Fibroblast of lung (primary cell): ENCODE data around the gene SGO1. TPM values are rescaled to one million over a fixed set of nuclear protein-coding genes. Genes with fewer than 3 reads are reported as not detected.

ENCODE experiments used
- DNase-seq, 2 donors: peaks; one replicate each; pipeline versions ENCODE4 v3.0.0 to v3.0.0-alpha.2; 2010; ENCODE audit warnings: low read depth in 2 of 2
- H2AFZ ChIP-seq: 2 replicates; pipeline ENCODE4 v1.5.1; 2012; ENCODE audit warnings: low read length, control low read depth, inconsistent platforms
- H3K27ac ChIP-seq: 2 replicates; pipeline ENCODE4 v1.5.1; 2011; ENCODE audit warnings: low read length, control low read depth; ENCODE audit not compliant: insufficient read depth
- H3K27me3 ChIP-seq: 2 replicates; pipeline ENCODE4 v1.5.1; 2011; ENCODE audit warnings: mild to moderate bottlenecking, low read length; ENCODE audit not compliant: control insufficient read depth, insufficient read depth
- H3K36me3 ChIP-seq: 2 replicates; pipeline ENCODE4 v1.5.1; 2011; ENCODE audit warnings: low read length; ENCODE audit not compliant: control insufficient read depth, insufficient read depth
- H3K4me1 ChIP-seq: 2 replicates; pipeline ENCODE4 v1.5.1; 2011; ENCODE audit warnings: low read length; ENCODE audit not compliant: control insufficient read depth, insufficient read depth; ENCODE audit errors: extremely low read depth
- H3K4me2 ChIP-seq: 2 replicates; pipeline ENCODE4 v1.5.1; 2011; ENCODE audit warnings: low read length, control low read depth; ENCODE audit not compliant: insufficient read depth; ENCODE audit errors: extremely low read depth
- H3K4me3 ChIP-seq, 4 experiments: fragments of 200-600 bp in 1 of 4; sonication (generic) in 1 of 4; replicated peaks in 1 of 4; 2 replicates each; pipeline ENCODE4 v1.5.1; 2011 to 2016; ENCODE audit warnings: low read length in 4 of 4, low read depth in 3 of 4, mild to moderate bottlenecking in 3 of 4, control low read depth in 2 of 4, inconsistent platforms in 1 of 4, mixed read lengths in 1 of 4; ENCODE audit not compliant: insufficient read depth in 1 of 4; ENCODE audit errors: control extremely low read depth in 1 of 4
- H3K79me2 ChIP-seq: 2 replicates; pipeline ENCODE4 v1.5.1; 2012; ENCODE audit warnings: mild to moderate bottlenecking, low read length, inconsistent platforms; ENCODE audit not compliant: control insufficient read depth, insufficient read depth
- H3K9ac ChIP-seq: 2 replicates; pipeline ENCODE4 v1.5.1; 2011; ENCODE audit warnings: mild to moderate bottlenecking, low read length, control low read depth; ENCODE audit not compliant: insufficient read depth
- H3K9me3 ChIP-seq: 2 replicates; pipeline ENCODE4 v1.5.1; 2012; ENCODE audit warnings: low read depth, low read length; ENCODE audit not compliant: control insufficient read depth, insufficient read depth
- H4K20me1 ChIP-seq: 2 replicates; pipeline ENCODE4 v1.5.1; 2011; ENCODE audit warnings: low read length; ENCODE audit not compliant: control insufficient read depth, insufficient read depth; ENCODE audit errors: extremely low read depth
- CTCF ChIP-seq, 2 donors: IDR thresholded peaks in 1 of 2; conservative IDR thresholded peaks in 1 of 2; 1 replicate in 1 of 2; 2 replicates in 1 of 2; pipeline ENCODE4 v1.5.1; 2011 to 2012; ENCODE audit warnings: low read length in 2 of 2, control low read depth in 1 of 2, inconsistent platforms in 1 of 2, low read depth in 1 of 2, mild to moderate bottlenecking in 1 of 2
- EZH2 ChIP-seq: IDR thresholded peaks from 2 replicates; pipeline ENCODE4 v1.5.1; 2012; ENCODE audit warnings: low read length, control low read depth, mild to moderate bottlenecking; ENCODE audit errors: missing control alignments
- polyA plus RNA-seq, 2 donors: library from polyadenylated mRNA; depleted of rRNA in 1 of 2; stranded (reverse) in 1 of 2; unstranded in 1 of 2; fragments of >200 nt; gene quantifications; 2 replicates each; pipeline ENCODE4 v1.2.1, GENCODE V29; 2011 to 2012; ENCODE audit warnings: missing spikeins in 1 of 2
- total RNA-seq: library from RNA; depleted of rRNA; stranded (reverse); fragments of >200 nt; gene quantifications from 2 replicates; pipeline ENCODE4 v1.2.1, GENCODE V29; 2014

The SGO1 gene
- total and polyA plus RNA-seq, 2 donors (not counting 1 experiment from before 2014, with no cell fraction given): 1.8 to 2.4 TPM

GRCh38 chr3:20125289-20125688, 60.7 kb downstream of the SGO1 start:
- no peak for DNase-seq
- no peak overlapping the region for H3K4me2 ChIP-seq
- TF ChIP-seq EZH2 (no peak), CTCF (conservative IDR thresholded peaks at IDR 0.05 in 1 of 2, IDR thresholded peaks at IDR 0.05 in 1 of 2; ENCODE audit: low read depth in 1 of 2, low read length in 2 of 2) (no peak)
- H4K20me1 ChIP-seq: no peaks in the 10 kb centered on the region
- H3K27ac ChIP-seq: no peak overlapping the region
- H2AFZ ChIP-seq: no peak overlapping the region
- no peak overlapping the region for H3K4me3 ChIP-seq
- no peaks in the 10 kb centered on the region for H3K9me3 ChIP-seq
- no peaks in the 10 kb centered on the region for H3K36me3 ChIP-seq
- no peaks in the 10 kb centered on the region for H3K27me3 ChIP-seq
- no peaks in the 10 kb centered on the region for H3K4me1 ChIP-seq
- no peak overlapping the region for H3K9ac ChIP-seq
- H3K79me2 ChIP-seq: no peaks in the 10 kb centered on the region

GRCh38 chr3:20123131-20123652, 62.8 kb downstream of the SGO1 start:
- no peak for DNase-seq
- H3K4me2 ChIP-seq: no peak overlapping the region
- H3K79me2 ChIP-seq: no peaks in the 10 kb centered on the region

GRCh38 chr3:20121088-20121487, 64.9 kb downstream of the SGO1 start:
- no peak overlapping the region for H3K4me3 ChIP-seq
- DNase-seq: no peak
- H3K9me3 ChIP-seq: no peaks in the 10 kb centered on the region
- H3K79me2 ChIP-seq: no peaks in the 10 kb centered on the region
- no peaks in the 10 kb centered on the region for H3K4me1 ChIP-seq
- H2AFZ ChIP-seq: no peak overlapping the region
- no peak for TF ChIP-seq CTCF (conservative IDR thresholded peaks at IDR 0.05 in 1 of 2, IDR thresholded peaks at IDR 0.05 in 1 of 2; ENCODE audit: low read depth in 1 of 2, low read length in 2 of 2)
- TF ChIP-seq EZH2: no peak
- no peaks in the 10 kb centered on the region for H3K36me3 ChIP-seq
- no peak overlapping the region for H3K27ac ChIP-seq
- no peak overlapping the region for H3K4me2 ChIP-seq
- H4K20me1 ChIP-seq: no peaks in the 10 kb centered on the region
- H3K9ac ChIP-seq: no peak overlapping the region
- H3K27me3 ChIP-seq: no peaks in the 10 kb centered on the region

More at GRCh38 chr3:20123131-20123652, 62.8 kb downstream of the SGO1 start:
- Histone ChIP-seq H3K4me3 (no peak overlapping the region), H3K9ac (no peak overlapping the region), H3K27ac (no peak overlapping the region), H3K36me3 (no peaks in the 10 kb centered on the region), H3K4me1 (no peaks in the 10 kb centered on the region), H3K9me3 (no peaks in the 10 kb centered on the region), H3K27me3 (no peaks in the 10 kb centered on the region), H2AFZ (no peak overlapping the region), H4K20me1 (no peaks in the 10 kb centered on the region)
- TF ChIP-seq EZH2 (no peak), CTCF (conservative IDR thresholded peaks at IDR 0.05 in 1 of 2, IDR thresholded peaks at IDR 0.05 in 1 of 2; ENCODE audit: low read depth in 1 of 2, low read length in 2 of 2) (no peak)

Other genes with a start within 250 kb of the SGO1 start
- 41.9 and 50.9 TPM in 2 replicates for gene RAB5A, start 239.1 kb downstream of the SGO1 start, total RNA-seq
- 64.5 and 86.1 TPM in 2 replicates for gene RAB5A, start 239.1 kb downstream of the SGO1 start, polyA plus RNA-seq
- gene PP2D1, start 173.9 kb downstream of the SGO1 start, total RNA-seq: not detected in 2 replicates
- not detected in 2 replicates for gene PP2D1, start 173.9 kb downstream of the SGO1 start, polyA plus RNA-seq
- 7.7 and 14.7 TPM in 2 replicates for gene KAT2B, start 145.8 kb downstream of the SGO1 start, total RNA-seq
- 9.1 and 11.2 TPM in 2 replicates for gene KAT2B, start 145.8 kb downstream of the SGO1 start, polyA plus RNA-seq